Stimulated activated CD4-positive, alpha-beta T cell treated with anti-CD3 and anti-CD28 coated beads, TNF-alpha, amount 100 ng/mL, for 4 hours (primary cell): ENCODE measurements around the gene MYH15.

Experiments
- DNase-seq, 3 experiments: peaks; one replicate each; pipeline ENCODE4 v3.0.0-alpha.2; 2020; ENCODE audit warnings: low read depth in 3 of 3

The MYH15 gene

GRCh38 chr3:108509871-108510270 lies 525 bp downstream of the MYH15 start:
- DNase-seq: no peak

GRCh38 chr3:108509263-108509662 lies 1.1 kb downstream of the MYH15 start:
- DNase-seq: no peak

- no peak for DNase-seq
These were observed 2.5 kb downstream of the MYH15 start for GRCh38 chr3:108507902-108508301.

GRCh38 chr3:108505811-108506210 lies 4.6 kb downstream of the MYH15 start:
- DNase-seq: no peak

- DNase-seq: no peak
These were observed 6.7 kb downstream of the MYH15 start for GRCh38 chr3:108503722-108504121.

GRCh38 chr3:108501535-108501934 lies 8.9 kb downstream of the MYH15 start:
- DNase-seq: no peak

- no peak for DNase-seq
These were observed 9.7 kb downstream of the MYH15 start for GRCh38 chr3:108500728-108501127.

GRCh38 chr3:108497271-108497670 lies 13.1 kb downstream of the MYH15 start:
- no peak for DNase-seq

- no peak for DNase-seq
These were observed 14.7 kb downstream of the MYH15 start for GRCh38 chr3:108495717-108496116.

GRCh38 chr3:108494906-108495531 lies 15.4 kb downstream of the MYH15 start:
- no peak for DNase-seq

GRCh38 chr3:108493862-108494261 lies 16.5 kb downstream of the MYH15 start:
- DNase-seq: no peak

- DNase-seq: no peak
These were observed 18.9 kb downstream of the MYH15 start for GRCh38 chr3:108491456-108491855.

- DNase-seq: peak in 1 of 3 experiments; percentile 10
These were observed 20.6 kb downstream of the MYH15 start for GRCh38 chr3:108489776-108490175.

- DNase-seq: no peak
These were observed 21.8 kb downstream of the MYH15 start for GRCh38 chr3:108488631-108489030.

- no peak for DNase-seq
These were observed 23.0 kb downstream of the MYH15 start for GRCh38 chr3:108487439-108487838.

GRCh38 chr3:108486941-108487340 lies 23.5 kb downstream of the MYH15 start:
- DNase-seq: no peak

- DNase-seq: no peak
These were observed 24.1 kb downstream of the MYH15 start for GRCh38 chr3:108486338-108486737.

- DNase-seq: no peak
These were observed 25.2 kb downstream of the MYH15 start for GRCh38 chr3:108485146-108485545.

GRCh38 chr3:108479224-108479623 lies 31.2 kb downstream of the MYH15 start:
- DNase-seq: no peak

GRCh38 chr3:108477511-108478147 lies 32.8 kb downstream of the MYH15 start:
- DNase-seq: peak; percentile 9 to 48 (median 29)

- no peak for DNase-seq
These were observed 35.1 kb downstream of the MYH15 start for GRCh38 chr3:108475220-108475782.

GRCh38 chr3:108474581-108474980 lies 35.8 kb downstream of the MYH15 start:
- no peak for DNase-seq

- no peak for DNase-seq
These were observed 36.7 kb downstream of the MYH15 start for GRCh38 chr3:108473711-108474110.
